ENCODE measurements around the gene MBL2. TPM values are rescaled to one million over a fixed set of nuclear protein-coding genes. Genes with fewer than 3 reads are reported as not detected.

Gene MBL2
- total RNA-seq, 1 donor from 2014 or later: not detected

DNA sequence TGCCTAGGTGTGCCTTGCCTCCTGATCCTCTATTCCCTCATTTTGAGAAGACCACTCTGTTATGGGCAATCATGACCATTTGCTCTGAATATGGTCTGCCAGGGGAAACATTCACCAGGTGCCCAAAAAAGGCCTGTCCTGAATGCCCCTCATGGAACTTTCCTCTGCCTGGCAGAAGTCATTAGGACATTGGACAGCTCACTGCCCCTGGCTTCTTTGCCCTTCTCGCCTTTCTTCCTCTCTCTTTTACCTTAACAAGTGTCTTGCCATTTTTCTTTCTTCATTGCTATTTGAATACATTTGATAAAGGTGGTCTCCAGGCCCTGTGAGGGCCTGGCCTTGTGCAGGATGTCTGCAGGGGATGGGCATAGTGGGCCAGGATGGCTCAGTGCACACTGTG is 20.3 kb downstream of the MBL2 start:
- no peaks in the 10 kb centered on the region for H3K36me3 Mint-ChIP-seq (ENCODE audit: low read depth)
- ChIA-PET POLR2A (no interaction called here), CTCF (no interaction called here)
- TF ChIP-seq, protein P1, sequence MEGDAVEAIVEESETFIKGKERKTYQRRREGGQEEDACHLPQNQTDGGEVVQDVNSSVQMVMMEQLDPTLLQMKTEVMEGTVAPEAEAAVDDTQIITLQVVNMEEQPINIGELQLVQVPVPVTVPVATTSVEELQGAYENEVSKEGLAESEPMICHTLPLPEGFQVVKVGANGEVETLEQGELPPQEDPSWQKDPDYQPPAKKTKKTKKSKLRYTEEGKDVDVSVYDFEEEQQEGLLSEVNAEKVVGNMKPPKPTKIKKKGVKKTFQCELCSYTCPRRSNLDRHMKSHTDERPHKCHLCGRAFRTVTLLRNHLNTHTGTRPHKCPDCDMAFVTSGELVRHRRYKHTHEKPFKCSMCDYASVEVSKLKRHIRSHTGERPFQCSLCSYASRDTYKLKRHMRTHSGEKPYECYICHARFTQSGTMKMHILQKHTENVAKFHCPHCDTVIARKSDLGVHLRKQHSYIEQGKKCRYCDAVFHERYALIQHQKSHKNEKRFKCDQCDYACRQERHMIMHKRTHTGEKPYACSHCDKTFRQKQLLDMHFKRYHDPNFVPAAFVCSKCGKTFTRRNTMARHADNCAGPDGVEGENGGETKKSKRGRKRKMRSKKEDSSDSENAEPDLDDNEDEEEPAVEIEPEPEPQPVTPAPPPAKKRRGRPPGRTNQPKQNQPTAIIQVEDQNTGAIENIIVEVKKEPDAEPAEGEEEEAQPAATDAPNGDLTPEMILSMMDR (IDR thresholded peaks at IDR 0.05): no peak
- H3K4me1 Mint-ChIP-seq: no peaks in the 10 kb centered on the region
- H3K27ac Mint-ChIP-seq: no peak overlapping the region
- intact Hi-C loops (cut with micrococcal nuclease): no loop called here
- ATAC-seq (ENCODE audit: low read depth): no peak
- no peaks in the 10 kb centered on the region for H3K27me3 Mint-ChIP-seq
- no peak for DNase-seq
- no peak overlapping the region for H3K4me3 Mint-ChIP-seq
- H3K9me3 Mint-ChIP-seq: no peaks in the 10 kb centered on the region

DNA sequence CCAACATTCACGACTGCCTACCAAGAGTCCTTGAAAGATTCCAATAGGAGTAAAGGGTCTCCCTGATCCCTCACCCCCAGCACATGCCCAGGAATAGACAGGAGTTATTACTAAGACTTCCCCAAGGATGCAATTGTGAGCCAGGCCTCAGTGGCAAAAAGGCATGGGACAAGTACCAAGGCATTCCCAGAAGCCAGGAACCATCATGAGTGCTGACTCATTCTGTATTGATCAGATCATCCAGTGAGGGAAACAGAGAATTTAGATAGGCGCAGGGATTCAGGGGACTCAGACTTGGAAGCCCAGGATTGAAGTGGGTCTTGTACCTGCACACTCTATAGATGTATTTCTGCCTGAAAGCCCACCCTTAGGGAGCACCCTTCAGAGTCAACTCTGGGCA is 21.2 kb downstream of the MBL2 start:
- no peak for ATAC-seq (ENCODE audit: low read depth)
- ChIA-PET POLR2A (no interaction called here), CTCF (no interaction called here)
- Mint-ChIP-seq H3K4me1 (no peaks in the 10 kb centered on the region), H3K27ac (no peak overlapping the region), H3K9me3 (no peaks in the 10 kb centered on the region), H3K36me3 (ENCODE audit: low read depth) (no peaks in the 10 kb centered on the region), H3K27me3 (no peaks in the 10 kb centered on the region), H3K4me3 (no peak overlapping the region)
- intact Hi-C loops (cut with micrococcal nuclease): no loop called here
- TF ChIP-seq, protein P1 (IDR thresholded peaks at IDR 0.05): no peak
- no peak for DNase-seq

DNA sequence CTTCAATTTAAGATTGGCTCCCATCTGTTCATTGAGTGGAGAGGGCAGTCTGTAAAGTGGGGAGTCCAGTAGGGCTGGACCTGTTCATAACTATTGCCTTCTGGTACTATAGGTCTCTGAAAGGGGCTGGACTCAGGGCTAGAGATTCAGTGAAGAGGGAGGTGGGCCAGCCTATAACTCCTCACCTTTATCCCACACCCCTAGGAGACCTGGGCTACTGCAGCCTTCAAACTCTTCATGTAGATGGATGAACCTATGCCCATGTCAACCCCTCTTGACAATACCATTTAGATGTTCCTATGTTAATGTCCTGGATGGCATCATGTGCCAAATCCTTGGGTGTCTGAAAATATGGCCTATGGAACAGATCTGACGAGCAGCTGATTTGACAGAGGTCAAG is 22.0 kb downstream of the MBL2 start:
- H3K27me3 Mint-ChIP-seq: no peaks in the 10 kb centered on the region
- H3K36me3 Mint-ChIP-seq (ENCODE audit: low read depth): no peaks in the 10 kb centered on the region
- CTCF ChIA-PET: no interaction called here
- ATAC-seq (ENCODE audit: low read depth) (no peak), DNase-seq (no peak)
- intact Hi-C loops (cut with micrococcal nuclease): no loop called here
- H3K4me1 Mint-ChIP-seq: no peaks in the 10 kb centered on the region
- TF ChIP-seq, protein P1 (IDR thresholded peaks at IDR 0.05): no peak
- no peak overlapping the region for H3K4me3 Mint-ChIP-seq
- POLR2A ChIA-PET: no interaction called here
- no peaks in the 10 kb centered on the region for H3K9me3 Mint-ChIP-seq
- no peak overlapping the region for H3K27ac Mint-ChIP-seq

DNA sequence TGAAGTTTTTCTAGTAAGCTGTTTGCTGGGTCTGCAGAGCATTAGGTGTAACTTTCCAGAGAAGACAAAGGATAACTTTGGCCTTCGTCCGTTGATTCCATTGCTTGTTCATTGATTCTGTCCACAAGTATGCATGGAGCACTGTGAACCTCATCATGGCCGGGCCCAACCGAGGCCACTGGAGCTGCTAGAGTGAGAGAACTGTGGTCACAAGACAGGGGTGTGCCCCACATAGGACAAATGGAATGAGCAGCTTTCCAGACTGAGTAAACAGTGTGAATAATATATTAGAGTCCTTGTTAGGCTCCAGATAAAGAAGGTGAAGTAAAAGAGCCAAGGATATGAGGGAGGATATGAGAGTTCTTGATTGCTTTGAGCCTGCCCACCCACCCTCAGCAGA is 24.9 kb downstream of the MBL2 start:
- intact Hi-C loops (cut with micrococcal nuclease): no loop called here
- CTCF ChIA-PET: no interaction called here
- DNase-seq (no peak), ATAC-seq (ENCODE audit: low read depth) (no peak)
- H3K27ac Mint-ChIP-seq: no peak overlapping the region
- H3K4me3 Mint-ChIP-seq: no peak overlapping the region
- no peaks in the 10 kb centered on the region for H3K4me1 Mint-ChIP-seq
- POLR2A ChIA-PET: no interaction called here
- no peaks in the 10 kb centered on the region for H3K27me3 Mint-ChIP-seq
- TF ChIP-seq, protein P1 (IDR thresholded peaks at IDR 0.05): no peak
- no peaks in the 10 kb centered on the region for H3K36me3 Mint-ChIP-seq (ENCODE audit: low read depth)
- H3K9me3 Mint-ChIP-seq: no peaks in the 10 kb centered on the region

DNA sequence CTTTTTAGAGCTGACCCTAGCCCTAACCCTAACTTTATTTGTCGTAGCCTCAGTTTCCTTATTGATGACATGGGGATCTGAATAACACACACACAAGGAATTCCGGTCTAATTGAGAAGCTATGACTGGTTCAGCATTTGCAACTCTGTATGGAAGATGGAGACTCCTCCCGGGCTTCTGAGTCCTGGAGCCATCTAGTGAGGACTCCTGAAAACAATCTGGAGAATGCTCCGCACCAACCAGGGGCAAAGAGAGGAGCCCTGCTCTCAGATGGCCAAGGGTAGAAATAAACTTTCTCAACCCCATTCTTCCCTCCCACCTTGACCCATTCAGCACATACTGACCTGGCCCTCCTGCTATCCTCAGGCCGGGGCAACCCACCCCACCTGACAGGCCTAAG is 26.4 kb downstream of the MBL2 start:
- no peak for ATAC-seq (ENCODE audit: low read depth)
- TF ChIP-seq, protein P1 (IDR thresholded peaks at IDR 0.05): no peak
- intact Hi-C loops (cut with micrococcal nuclease): no loop called here
- CTCF ChIA-PET: no interaction called here
- no peak for DNase-seq
- Mint-ChIP-seq H3K4me3 (no peak overlapping the region), H3K4me1 (no peaks in the 10 kb centered on the region), H3K27ac (no peak overlapping the region), H3K9me3 (no peaks in the 10 kb centered on the region), H3K27me3 (no peaks in the 10 kb centered on the region), H3K36me3 (ENCODE audit: low read depth) (no peaks in the 10 kb centered on the region)
- POLR2A ChIA-PET: no interaction called here
